ENCODE results near the gene KIR2DL3.
"Not testable (repeated sequence)": the region's sequence is repeated elsewhere in the genome, so short reads cannot be mapped to it uniquely, and the experiment has no call there.

DNA sequence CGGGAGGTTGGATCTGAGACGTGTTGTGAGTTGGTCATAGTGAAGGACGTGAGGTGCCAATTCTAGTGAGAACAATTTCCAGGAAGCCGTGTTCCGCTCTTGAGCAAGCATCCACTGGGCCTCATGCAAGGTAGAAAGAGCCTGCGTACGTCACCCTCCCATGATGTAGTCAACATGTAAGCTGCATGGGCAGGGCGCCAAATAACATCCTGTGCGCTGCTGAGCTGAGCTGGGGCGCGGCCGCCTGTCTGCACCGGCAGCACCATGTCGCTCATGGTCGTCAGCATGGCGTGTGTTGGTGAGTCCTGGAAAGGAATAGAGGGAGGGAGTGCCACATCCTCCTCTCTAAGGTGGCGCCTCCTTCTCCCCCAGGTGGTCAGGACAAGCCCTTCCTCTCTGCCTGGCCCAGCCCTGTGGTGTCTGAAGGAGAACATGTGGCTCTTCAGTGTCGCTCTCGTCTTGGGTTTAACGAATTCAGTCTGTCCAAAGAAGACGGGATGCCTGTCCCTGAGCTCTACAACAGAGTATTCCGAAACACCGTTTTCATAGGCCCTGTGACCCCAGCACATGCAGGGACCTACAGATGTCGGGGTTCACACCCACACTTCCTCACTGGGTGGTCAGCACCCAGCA lies 47.9 kb downstream of the KIR2DL3 start:
- TF ChIP-seq, protein P1, sequence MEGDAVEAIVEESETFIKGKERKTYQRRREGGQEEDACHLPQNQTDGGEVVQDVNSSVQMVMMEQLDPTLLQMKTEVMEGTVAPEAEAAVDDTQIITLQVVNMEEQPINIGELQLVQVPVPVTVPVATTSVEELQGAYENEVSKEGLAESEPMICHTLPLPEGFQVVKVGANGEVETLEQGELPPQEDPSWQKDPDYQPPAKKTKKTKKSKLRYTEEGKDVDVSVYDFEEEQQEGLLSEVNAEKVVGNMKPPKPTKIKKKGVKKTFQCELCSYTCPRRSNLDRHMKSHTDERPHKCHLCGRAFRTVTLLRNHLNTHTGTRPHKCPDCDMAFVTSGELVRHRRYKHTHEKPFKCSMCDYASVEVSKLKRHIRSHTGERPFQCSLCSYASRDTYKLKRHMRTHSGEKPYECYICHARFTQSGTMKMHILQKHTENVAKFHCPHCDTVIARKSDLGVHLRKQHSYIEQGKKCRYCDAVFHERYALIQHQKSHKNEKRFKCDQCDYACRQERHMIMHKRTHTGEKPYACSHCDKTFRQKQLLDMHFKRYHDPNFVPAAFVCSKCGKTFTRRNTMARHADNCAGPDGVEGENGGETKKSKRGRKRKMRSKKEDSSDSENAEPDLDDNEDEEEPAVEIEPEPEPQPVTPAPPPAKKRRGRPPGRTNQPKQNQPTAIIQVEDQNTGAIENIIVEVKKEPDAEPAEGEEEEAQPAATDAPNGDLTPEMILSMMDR (conservative IDR thresholded peaks at IDR 0.05): not testable (repeated sequence)
- not testable (repeated sequence) for TF ChIP-seq EZH2 (IDR thresholded peaks at IDR 0.05; ENCODE audit: low read depth)

All from PC-9 (cell line).